Measurements from ENCODE around the gene RFX4. TPM values are rescaled to one million over a fixed set of nuclear protein-coding genes. Genes with fewer than 3 reads are reported as not detected.

RFX4 gene
- total RNA-seq, 1 donor, result not detected

DNA sequence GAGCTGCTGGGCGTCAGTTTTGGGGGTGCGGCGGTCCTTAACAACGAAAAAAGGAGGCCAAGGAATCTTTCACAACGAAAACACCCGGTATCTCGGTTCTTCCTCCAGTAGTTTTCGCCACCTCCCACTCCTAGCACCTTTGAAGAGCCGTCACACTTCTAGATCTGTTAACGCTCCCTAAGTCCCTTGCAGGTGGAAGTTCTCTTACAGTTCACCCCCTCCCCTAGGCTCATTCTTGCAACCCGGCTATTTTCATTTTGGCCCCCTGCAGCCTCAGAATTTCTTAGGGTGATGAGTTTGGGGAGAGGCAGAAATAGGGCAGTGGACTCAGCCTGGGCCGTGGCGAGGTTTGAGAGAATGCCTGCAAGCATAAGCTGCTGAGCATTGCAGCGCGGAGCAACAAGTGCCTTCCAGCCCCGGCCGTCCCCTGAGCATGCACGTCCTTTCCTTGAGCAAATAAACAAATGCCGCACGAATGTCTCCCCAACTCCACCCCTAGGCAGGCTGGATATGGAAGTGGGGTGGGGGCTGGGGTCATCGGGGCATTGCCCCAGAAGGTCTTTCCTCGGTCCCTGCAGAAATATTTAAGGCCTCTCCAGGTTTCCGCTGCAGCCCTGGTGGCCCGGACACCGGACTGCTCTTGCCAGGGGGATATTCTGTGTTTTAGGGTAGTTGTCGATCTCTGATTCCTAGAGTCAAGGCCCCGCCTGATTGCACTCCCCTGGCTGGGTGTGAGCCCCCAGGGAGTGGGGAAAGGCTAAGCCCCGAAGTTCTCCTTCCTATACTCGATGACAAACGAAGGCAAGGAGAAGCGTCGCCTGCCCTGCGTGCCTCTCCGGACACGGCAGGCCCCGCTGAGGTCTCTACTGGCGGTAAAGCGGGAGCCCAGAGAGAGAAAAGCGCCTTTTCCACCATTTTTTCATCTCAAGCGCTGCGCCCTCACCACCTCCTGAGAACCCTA, 1.6 kb downstream of the RFX4 start:
- no peak overlapping the region for H3K4me3 ChIP-seq (ENCODE audit: low read depth, low read length)
- no peak for DNase-seq (ENCODE audit: low read depth)
- TF ChIP-seq, protein P1, sequence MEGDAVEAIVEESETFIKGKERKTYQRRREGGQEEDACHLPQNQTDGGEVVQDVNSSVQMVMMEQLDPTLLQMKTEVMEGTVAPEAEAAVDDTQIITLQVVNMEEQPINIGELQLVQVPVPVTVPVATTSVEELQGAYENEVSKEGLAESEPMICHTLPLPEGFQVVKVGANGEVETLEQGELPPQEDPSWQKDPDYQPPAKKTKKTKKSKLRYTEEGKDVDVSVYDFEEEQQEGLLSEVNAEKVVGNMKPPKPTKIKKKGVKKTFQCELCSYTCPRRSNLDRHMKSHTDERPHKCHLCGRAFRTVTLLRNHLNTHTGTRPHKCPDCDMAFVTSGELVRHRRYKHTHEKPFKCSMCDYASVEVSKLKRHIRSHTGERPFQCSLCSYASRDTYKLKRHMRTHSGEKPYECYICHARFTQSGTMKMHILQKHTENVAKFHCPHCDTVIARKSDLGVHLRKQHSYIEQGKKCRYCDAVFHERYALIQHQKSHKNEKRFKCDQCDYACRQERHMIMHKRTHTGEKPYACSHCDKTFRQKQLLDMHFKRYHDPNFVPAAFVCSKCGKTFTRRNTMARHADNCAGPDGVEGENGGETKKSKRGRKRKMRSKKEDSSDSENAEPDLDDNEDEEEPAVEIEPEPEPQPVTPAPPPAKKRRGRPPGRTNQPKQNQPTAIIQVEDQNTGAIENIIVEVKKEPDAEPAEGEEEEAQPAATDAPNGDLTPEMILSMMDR (IDR thresholded peaks at IDR 0.05; ENCODE audit: insufficient read depth, low read length), result no peak

DNA sequence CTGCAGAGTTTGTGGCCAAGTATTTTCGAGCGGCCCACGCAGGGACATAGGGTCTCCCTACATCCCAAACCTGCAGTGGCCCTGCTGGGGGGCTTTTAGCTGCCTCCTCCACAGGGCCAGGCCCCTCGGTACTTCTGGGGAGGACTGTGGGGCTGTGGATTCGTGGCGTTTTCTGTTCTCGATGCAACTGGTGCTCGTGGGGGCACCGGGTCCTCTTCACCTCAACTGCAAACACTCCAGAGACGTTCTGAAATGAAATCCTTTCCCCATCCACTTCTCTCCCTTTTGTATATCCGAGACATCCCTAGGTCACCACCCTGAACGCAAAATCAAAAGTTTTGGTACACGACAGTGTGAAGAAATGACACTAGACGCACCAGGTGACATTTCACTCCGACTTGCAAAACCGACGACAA, 2.3 kb downstream of the RFX4 start:
- DNase-seq (ENCODE audit: low read depth), result no peak
- TF ChIP-seq, protein P1 (IDR thresholded peaks at IDR 0.05; ENCODE audit: insufficient read depth, low read length), result no peak
- H3K4me3 ChIP-seq (ENCODE audit: low read depth, low read length), result no peak overlapping the region

DNA sequence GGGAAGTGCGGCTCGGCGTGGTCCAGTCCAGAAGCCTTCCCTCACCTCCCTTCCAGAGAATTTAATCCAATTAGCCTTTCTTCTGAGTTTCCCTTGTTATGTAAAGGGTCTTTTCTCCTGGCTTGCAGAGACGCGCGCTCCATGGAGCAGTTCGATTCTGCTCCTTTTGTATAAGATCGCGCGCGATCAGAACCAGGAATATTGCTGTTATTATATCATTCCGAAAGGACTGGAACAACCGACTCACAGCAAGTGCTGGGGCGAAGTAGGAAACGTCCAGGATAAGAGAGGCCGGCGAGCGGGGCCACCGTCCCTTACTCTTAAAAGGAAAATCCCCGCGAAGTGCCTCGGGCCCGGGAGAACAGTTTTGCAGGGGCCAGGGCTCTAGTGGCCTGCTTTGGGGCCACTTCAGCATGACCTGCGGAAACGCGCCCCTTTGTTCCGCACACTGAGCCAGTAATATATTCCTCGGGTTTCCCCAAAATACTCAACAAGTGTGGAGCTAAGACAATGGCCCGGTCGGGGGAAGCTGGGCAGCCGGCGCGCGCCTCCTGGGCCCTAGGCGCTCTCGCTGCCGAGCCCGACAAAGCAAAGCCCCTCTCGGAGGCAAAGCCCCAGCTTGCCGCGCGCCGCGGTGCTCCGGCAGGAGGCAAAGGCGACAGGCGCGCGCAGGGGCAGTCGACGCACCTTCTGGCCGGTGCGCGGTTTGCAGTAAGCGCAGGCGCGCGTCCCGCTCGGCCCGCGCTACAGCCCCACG, 2.9 kb downstream of the RFX4 start:
- no peak overlapping the region for H3K4me3 ChIP-seq (ENCODE audit: low read depth, low read length)
- DNase-seq (ENCODE audit: low read depth), result no peak

DNA sequence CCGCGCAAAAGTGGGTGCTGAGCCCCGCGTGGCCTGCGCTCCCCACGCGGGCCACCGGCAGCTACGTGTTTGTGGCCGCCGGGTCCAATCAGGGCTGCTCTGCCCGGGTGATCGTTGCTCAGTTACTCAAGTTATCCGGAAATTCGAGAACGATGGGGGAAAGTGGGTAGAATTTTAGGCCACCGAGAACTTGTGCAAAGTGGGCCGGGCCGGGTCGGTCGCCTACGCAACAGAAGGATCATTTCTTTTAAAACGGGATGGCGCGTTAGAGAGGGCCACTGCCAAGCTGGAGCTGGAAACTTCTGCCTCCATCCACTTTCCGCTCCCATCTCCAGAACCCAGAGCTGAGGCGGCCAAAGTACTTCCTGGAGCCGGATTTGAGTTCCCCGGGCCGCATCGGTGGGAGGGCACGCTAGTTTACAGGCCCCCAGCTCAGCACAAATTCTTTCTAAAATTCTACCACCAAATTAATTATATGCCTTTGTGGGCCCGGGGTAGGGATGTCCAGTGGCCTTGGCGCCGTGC, 3.5 kb downstream of the RFX4 start:
- TF ChIP-seq, protein P1 (IDR thresholded peaks at IDR 0.05; ENCODE audit: insufficient read depth, low read length), result no peak
- no peak overlapping the region for H3K4me3 ChIP-seq (ENCODE audit: low read depth, low read length)
- no peak for DNase-seq (ENCODE audit: low read depth)

More for the DNA sequence above, 2.9 kb downstream of the RFX4 start:
- TF ChIP-seq, protein P1 (IDR thresholded peaks at IDR 0.05; ENCODE audit: insufficient read depth, low read length), result no peak

DNA sequence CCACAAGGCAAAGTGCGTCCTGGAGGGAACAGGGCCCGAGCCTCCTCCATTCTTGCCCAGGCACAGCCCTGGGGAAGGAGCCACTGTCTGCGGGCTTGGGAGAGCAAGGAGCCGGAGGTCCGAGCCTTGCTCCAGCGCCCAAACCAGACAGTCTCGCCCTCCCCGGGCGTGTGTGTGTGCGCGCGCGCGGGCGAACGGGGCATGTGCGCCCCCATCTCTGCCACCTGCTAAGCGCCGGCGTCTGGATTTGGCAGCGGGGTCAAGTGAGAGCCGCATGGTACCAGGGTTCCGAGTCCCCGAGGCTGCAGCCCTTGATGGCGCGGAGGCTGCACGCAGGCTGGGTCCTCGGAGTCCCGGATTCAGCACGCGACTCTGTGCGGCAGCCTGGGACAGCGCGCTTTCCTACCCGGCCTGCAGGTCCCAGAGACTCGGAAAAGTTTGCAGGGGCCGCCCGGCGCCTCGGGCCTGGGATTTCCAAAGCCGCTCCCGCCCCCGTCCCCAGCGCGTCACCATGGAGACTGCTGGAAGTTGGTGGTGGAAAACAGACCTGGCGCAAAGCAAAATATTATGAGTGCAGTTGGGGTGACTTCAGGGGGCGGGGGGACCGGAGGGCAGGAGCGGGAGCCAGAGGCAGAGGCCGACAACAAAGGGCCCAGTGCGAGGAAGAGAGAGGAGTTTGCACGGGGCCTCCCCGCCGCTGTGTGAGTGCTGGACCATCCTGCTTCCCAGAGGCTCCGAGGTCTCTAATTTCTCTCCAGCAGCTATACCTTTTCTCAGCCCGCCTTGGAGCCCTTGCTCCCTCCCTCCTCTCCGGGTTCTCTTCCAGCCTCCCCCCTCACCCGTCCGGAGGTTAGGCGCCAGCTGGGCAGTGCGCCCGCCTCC, 4.2 kb downstream of the RFX4 start:
- no peak for DNase-seq (ENCODE audit: low read depth)
- no peak overlapping the region for H3K4me3 ChIP-seq (ENCODE audit: low read depth, low read length)
- TF ChIP-seq, protein P1 (IDR thresholded peaks at IDR 0.05; ENCODE audit: insufficient read depth, low read length), result no peak

DNA sequence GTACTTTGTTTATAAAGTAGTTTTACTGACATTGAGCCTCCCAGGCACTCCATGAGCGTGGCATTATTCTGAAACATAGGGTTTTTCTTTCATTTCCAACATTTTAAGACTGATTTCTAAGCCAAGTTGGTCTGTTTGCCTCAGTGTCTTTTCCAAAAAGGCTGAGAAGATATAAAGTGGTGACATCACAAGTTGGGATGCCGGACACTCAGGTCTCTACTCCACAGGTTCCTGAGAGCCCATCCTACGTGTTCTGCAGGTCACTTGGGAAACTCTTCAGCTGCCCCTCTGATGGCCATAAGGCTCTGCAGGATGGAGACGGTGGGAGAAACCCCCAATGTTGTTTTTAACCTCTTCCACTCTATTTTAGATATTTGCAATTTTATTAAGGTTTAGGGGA, 6.0 kb downstream of the RFX4 start:
- H3K4me3 ChIP-seq (ENCODE audit: low read depth, low read length), result no peak overlapping the region
- no peak for DNase-seq (ENCODE audit: low read depth)
- TF ChIP-seq, protein P1 (IDR thresholded peaks at IDR 0.05; ENCODE audit: insufficient read depth, low read length), result no peak

All from fibroblast of the aortic adventitia (primary cell).